Nucleus accumbens (tissue), 56 donors: Measurements from ENCODE around the gene DGCR6L.
"Not testable (repeated sequence)": the region's sequence is repeated elsewhere in the genome, so short reads cannot be mapped to it uniquely, and the experiment has no call there.

ENCODE experiments used
- DNase-seq, 56 donors: peaks; one replicate each; lab custom pipeline; 2025; lab: John Stamatoyannopoulos, UW

The DGCR6L gene

GRCh38 chr22:20266667-20267440, 53.0 kb downstream of the DGCR6L start:
- peak in 1 of 56 donors; percentile 37 for DNase-seq

- not testable (repeated sequence) for DNase-seq
Observed at GRCh38 chr22:20265772-20266666, 53.8 kb downstream of the DGCR6L start.

- DNase-seq: peak in 32 of 56 donors; percentile 10 to 76 (median 46)
Observed at GRCh38 chr22:20264614-20265452, 55.0 kb downstream of the DGCR6L start.
